ENCODE results near the gene EIF2B2. TPM values are rescaled to one million over a fixed set of nuclear protein-coding genes. Genes with fewer than 3 reads are reported as not detected.
A peak's percentile ranks its signal among the peaks of the same experiment; 100 is the strongest.

Gene EIF2B2
- polyA plus RNA-seq, 1 of the 3 experiments (the other 2 are of a cell fraction), result 125 TPM

DNA sequence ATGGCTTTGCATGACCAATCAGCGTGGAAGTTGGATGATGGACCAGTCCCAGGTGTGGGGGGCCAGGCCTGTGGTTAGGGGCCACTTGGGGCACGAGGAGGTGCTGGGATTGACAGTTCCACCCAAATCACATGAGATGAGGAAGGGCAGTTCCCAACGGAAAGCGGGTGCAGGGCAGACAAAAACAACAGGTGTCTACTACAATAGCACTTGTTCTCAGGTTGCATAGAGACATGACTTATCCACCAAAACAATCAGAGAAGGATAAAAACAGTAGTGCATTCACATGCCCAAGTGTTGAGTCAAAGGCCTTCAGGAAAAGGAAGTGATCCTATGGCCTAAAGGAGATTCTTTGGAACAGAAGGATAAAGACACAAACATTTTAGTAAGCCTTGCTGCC, 14.6 kb upstream of the EIF2B2 start:
- DNase-seq, result no peak
- peaks cover 3 to 9% of the 10 kb centered on the region in 2 experiments; a peak in 3 of 4 replicates for H3K4me1 ChIP-seq (ENCODE audit: control insufficient read depth in 1 of 2, insufficient read depth in 2 of 2, low read depth in 1 of 2, low read length in 1 of 2)
- no peak overlapping the region for H3K9ac ChIP-seq
- H3K4me3 ChIP-seq (ENCODE audit: low read depth in 2 of 2, low read length in 1 of 2), result no peak overlapping the region
- peak overlapping the region in 1 of 2 experiments; percentile 51; a peak in 2 of 4 replicates for H3K27ac ChIP-seq (ENCODE audit: low read depth in 2 of 2, low read length in 1 of 2)
- H3K27me3 ChIP-seq (ENCODE audit: insufficient read depth), result no peaks in the 10 kb centered on the region
- CTCF ChIA-PET, result interaction anchor here (1.1 to 2.0 kb wide), 4 partner anchors 10 to 82 kb away, joined by 3 to 6 read pairs (median 4); no protein-coding TSS in a partner anchor
- POLR2A ChIA-PET, result no interaction called here
- no peaks in the 10 kb centered on the region for H3K9me3 ChIP-seq
- no peaks in the 10 kb centered on the region for H3K36me3 ChIP-seq (replicated peaks in 1 of 2; ENCODE audit: control insufficient read depth in 1 of 2, insufficient read depth in 2 of 2, low read length in 1 of 2)
- H2AFZ ChIP-seq (ENCODE audit: low read depth), result peak overlapping the region; percentile 28; the same call in 1 of the 2 replicates
- H3F3A ChIP-seq (replicated peaks; ENCODE audit: insufficient read depth), result no peaks in the 10 kb centered on the region
- no peak overlapping the region for H3K4me2 ChIP-seq
- H3K9me2 ChIP-seq, result no peaks in the 10 kb centered on the region
- TF ChIP-seq, protein P1, sequence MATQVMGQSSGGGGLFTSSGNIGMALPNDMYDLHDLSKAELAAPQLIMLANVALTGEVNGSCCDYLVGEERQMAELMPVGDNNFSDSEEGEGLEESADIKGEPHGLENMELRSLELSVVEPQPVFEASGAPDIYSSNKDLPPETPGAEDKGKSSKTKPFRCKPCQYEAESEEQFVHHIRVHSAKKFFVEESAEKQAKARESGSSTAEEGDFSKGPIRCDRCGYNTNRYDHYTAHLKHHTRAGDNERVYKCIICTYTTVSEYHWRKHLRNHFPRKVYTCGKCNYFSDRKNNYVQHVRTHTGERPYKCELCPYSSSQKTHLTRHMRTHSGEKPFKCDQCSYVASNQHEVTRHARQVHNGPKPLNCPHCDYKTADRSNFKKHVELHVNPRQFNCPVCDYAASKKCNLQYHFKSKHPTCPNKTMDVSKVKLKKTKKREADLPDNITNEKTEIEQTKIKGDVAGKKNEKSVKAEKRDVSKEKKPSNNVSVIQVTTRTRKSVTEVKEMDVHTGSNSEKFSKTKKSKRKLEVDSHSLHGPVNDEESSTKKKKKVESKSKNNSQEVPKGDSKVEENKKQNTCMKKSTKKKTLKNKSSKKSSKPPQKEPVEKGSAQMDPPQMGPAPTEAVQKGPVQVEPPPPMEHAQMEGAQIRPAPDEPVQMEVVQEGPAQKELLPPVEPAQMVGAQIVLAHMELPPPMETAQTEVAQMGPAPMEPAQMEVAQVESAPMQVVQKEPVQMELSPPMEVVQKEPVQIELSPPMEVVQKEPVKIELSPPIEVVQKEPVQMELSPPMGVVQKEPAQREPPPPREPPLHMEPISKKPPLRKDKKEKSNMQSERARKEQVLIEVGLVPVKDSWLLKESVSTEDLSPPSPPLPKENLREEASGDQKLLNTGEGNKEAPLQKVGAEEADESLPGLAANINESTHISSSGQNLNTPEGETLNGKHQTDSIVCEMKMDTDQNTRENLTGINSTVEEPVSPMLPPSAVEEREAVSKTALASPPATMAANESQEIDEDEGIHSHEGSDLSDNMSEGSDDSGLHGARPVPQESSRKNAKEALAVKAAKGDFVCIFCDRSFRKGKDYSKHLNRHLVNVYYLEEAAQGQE (IDR thresholded peaks at IDR 0.05; ENCODE audit: low read depth, low read length), result no peak
- TF ChIP-seq, protein P2, sequence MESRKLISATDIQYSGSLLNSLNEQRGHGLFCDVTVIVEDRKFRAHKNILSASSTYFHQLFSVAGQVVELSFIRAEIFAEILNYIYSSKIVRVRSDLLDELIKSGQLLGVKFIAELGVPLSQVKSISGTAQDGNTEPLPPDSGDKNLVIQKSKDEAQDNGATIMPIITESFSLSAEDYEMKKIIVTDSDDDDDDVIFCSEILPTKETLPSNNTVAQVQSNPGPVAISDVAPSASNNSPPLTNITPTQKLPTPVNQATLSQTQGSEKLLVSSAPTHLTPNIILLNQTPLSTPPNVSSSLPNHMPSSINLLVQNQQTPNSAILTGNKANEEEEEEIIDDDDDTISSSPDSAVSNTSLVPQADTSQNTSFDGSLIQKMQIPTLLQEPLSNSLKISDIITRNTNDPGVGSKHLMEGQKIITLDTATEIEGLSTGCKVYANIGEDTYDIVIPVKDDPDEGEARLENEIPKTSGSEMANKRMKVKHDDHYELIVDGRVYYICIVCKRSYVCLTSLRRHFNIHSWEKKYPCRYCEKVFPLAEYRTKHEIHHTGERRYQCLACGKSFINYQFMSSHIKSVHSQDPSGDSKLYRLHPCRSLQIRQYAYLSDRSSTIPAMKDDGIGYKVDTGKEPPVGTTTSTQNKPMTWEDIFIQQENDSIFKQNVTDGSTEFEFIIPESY (IDR thresholded peaks at IDR 0.05; ENCODE audit: borderline replicate concordance, low read depth), result no peak
- TF ChIP-seq NFIC (IDR thresholded peaks at IDR 0.05; ENCODE audit: borderline replicate concordance) (no peak), FOSL2 (IDR thresholded peaks at IDR 0.05; ENCODE audit: borderline replicate concordance, low read depth) (no peak), TAF1 (IDR thresholded peaks at IDR 0.05; ENCODE audit: borderline replicate concordance, low read depth, low read length) (no peak), EP300 (IDR thresholded peaks at IDR 0.05; ENCODE audit: borderline replicate concordance in 1 of 2, low read depth in 1 of 2, low read length in 1 of 2) (no peak), NRF1 (IDR thresholded peaks at IDR 0.05; ENCODE audit: low read depth, low read length) (no peak), RFX5 (IDR thresholded peaks at IDR 0.05; ENCODE audit: low read length) (no peak)
- TF ChIP-seq, protein P3, sequence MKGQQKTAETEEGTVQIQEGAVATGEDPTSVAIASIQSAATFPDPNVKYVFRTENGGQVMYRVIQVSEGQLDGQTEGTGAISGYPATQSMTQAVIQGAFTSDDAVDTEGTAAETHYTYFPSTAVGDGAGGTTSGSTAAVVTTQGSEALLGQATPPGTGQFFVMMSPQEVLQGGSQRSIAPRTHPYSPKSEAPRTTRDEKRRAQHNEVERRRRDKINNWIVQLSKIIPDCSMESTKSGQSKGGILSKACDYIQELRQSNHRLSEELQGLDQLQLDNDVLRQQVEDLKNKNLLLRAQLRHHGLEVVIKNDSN (IDR thresholded peaks at IDR 0.05; ENCODE audit: borderline replicate concordance, low read depth), result no peak
- TF ChIP-seq, protein P4, sequence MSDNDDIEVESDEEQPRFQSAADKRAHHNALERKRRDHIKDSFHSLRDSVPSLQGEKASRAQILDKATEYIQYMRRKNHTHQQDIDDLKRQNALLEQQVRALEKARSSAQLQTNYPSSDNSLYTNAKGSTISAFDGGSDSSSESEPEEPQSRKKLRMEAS (IDR thresholded peaks at IDR 0.05; ENCODE audit: low read depth), result no peak
- H4K20me1 ChIP-seq (ENCODE audit: insufficient read depth), result no peaks in the 10 kb centered on the region
- H3K79me2 ChIP-seq (ENCODE audit: insufficient read depth), result no peaks in the 10 kb centered on the region
- 95% methylated on average over 4 of the region's 4 CpGs for WGBS (ENCODE audit: low lambda C conversion rate)

Measured in SK-N-SH (cell line).